HEK293 (cell line): ENCODE data around the gene ITGB3.

ENCODE experiments used
- KLF1 ChIP-seq: fragments of 450-650 bp; formaldehyde crosslinking; IDR thresholded peaks from 2 replicates; pipeline ENCODE4 v1.5.1; 2016; ENCODE audit warnings: missing biosample characterization, missing genetic modification characterization
- ZNF10 ChIP-seq: fragments of 450-650 bp; formaldehyde crosslinking; IDR thresholded peaks from 2 replicates; pipeline ENCODE4 v1.5.1; 2017; ENCODE audit warnings: missing biosample characterization, missing genetic modification characterization
- ZNF514 ChIP-seq: fragments of 450-650 bp; formaldehyde crosslinking; IDR thresholded peaks from 2 replicates; pipeline ENCODE4 v1.5.1; 2016; ENCODE audit warnings: missing biosample characterization, missing genetic modification characterization
- ZNF843 ChIP-seq: fragments of 450-650 bp; formaldehyde crosslinking; IDR thresholded peaks from 2 replicates; pipeline ENCODE4 v1.5.1; 2016; ENCODE audit warnings: missing biosample characterization, missing genetic modification characterization
- TF ChIP-seq, protein P1 (sequence below): fragments of 450-650 bp; formaldehyde crosslinking; IDR thresholded peaks from 2 replicates; pipeline ENCODE4 v1.5.1; 2016; ENCODE audit warnings: missing biosample characterization, missing genetic modification characterization

- TF ChIP-seq ZNF843 (tag by site-specific recombination) (no peak), ZNF514 (tag by site-specific recombination) (no peak), KLF1 (tag by site-specific recombination) (no peak), ZNF10 (tag by site-specific recombination) (no peak)
- TF ChIP-seq, protein P1, sequence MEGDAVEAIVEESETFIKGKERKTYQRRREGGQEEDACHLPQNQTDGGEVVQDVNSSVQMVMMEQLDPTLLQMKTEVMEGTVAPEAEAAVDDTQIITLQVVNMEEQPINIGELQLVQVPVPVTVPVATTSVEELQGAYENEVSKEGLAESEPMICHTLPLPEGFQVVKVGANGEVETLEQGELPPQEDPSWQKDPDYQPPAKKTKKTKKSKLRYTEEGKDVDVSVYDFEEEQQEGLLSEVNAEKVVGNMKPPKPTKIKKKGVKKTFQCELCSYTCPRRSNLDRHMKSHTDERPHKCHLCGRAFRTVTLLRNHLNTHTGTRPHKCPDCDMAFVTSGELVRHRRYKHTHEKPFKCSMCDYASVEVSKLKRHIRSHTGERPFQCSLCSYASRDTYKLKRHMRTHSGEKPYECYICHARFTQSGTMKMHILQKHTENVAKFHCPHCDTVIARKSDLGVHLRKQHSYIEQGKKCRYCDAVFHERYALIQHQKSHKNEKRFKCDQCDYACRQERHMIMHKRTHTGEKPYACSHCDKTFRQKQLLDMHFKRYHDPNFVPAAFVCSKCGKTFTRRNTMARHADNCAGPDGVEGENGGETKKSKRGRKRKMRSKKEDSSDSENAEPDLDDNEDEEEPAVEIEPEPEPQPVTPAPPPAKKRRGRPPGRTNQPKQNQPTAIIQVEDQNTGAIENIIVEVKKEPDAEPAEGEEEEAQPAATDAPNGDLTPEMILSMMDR (tag by site-specific recombination) = no peak
These were observed 21.2 kb upstream of the ITGB3 start for GRCh38 chr17:47232465-47232864.
